Activated naive CD4-positive, alpha-beta T cell treated with anti-CD3 and anti-CD28 coated beads, Interleukin-2, amount 50 U/mL, for 72 hours (primary cell): ENCODE data around the gene SAMD7. TPM values are rescaled to one million over a fixed set of nuclear protein-coding genes. Genes with fewer than 3 reads are reported as not detected.

Source experiments
- ATAC-seq, 2 donors: fragments of 150-1000 bp; cut with Tn5 transposase; 2 replicates each; pipeline ENCODE4 v1.10.0; 2021; ENCODE audit warnings: mild to moderate bottlenecking in 2 of 2, moderate library complexity in 2 of 2
- DNase-seq, 2 donors: peaks; one replicate each; pipeline ENCODE4 v3.0.0; 2021 to 2022; ENCODE audit warnings: low spot score in 2 of 2
- H3K27ac Mint-ChIP-seq, 2 donors: one replicate each; pipeline ENCODE4 v1.8.0; 2022; ENCODE audit warnings: mild to moderate bottlenecking in 2 of 2, mixed read lengths in 2 of 2
- H3K36me3 Mint-ChIP-seq, 2 donors: one replicate each; pipeline ENCODE4 v1.8.0; 2022; ENCODE audit warnings: mixed read lengths in 2 of 2
- H3K9me3 Mint-ChIP-seq, 2 donors: one replicate each; pipeline ENCODE4 v1.8.0; 2022; ENCODE audit warnings: mixed read lengths in 2 of 2
- total RNA-seq, 2 donors: library from RNA; stranded (reverse); gene quantifications; one replicate each; pipeline ENCODE4 v1.2.3, GENCODE V29; 2022

Gene SAMD7
- total RNA-seq: not detected

- no peak for DNase-seq
- no peaks in the 10 kb centered on the region for H3K36me3 Mint-ChIP-seq
- H3K9me3 Mint-ChIP-seq: no peaks in the 10 kb centered on the region
- no peak for ATAC-seq
- H3K27ac Mint-ChIP-seq: no peak within 1 kb of the TSS
These were observed at the start of gene SAMD7 for GRCh38 chr3:169911272-169911671. Gene SAMD7 (plus strand): TSS chr3:169911572. CDS start chr3:169919499, 7,927 bp downstream.

GRCh38 chr3:169861871-169862270 is 49.5 kb upstream of the SAMD7 start:
- Mint-ChIP-seq H3K36me3 (no peaks in the 10 kb centered on the region), H3K9me3 (no peaks in the 10 kb centered on the region), H3K27ac (no peak overlapping the region)
- ATAC-seq: no peak
- DNase-seq: no peak

GRCh38 chr3:169863458-169863899 is 47.9 kb upstream of the SAMD7 start:
- Mint-ChIP-seq H3K9me3 (no peaks in the 10 kb centered on the region), H3K36me3 (no peaks in the 10 kb centered on the region), H3K27ac (no peak overlapping the region)
- DNase-seq (peak; percentile 66 to 68), ATAC-seq (peak; percentile 59 to 79)

GRCh38 chr3:169864270-169864669 is 47.1 kb upstream of the SAMD7 start:
- ATAC-seq (peak; percentile 36 to 62), DNase-seq (no peak)
- Mint-ChIP-seq H3K9me3 (no peaks in the 10 kb centered on the region), H3K36me3 (no peaks in the 10 kb centered on the region), H3K27ac (no peak overlapping the region)

- Mint-ChIP-seq H3K36me3 (no peaks in the 10 kb centered on the region), H3K27ac (no peak overlapping the region), H3K9me3 (no peaks in the 10 kb centered on the region)
- ATAC-seq (peak; percentile 59 to 82), DNase-seq (no peak)
These were observed 46.1 kb upstream of the SAMD7 start for GRCh38 chr3:169865176-169865767.

- H3K27ac Mint-ChIP-seq: no peak overlapping the region
- no peaks in the 10 kb centered on the region for H3K36me3 Mint-ChIP-seq
- no peak for ATAC-seq
- no peak for DNase-seq
- H3K9me3 Mint-ChIP-seq: no peaks in the 10 kb centered on the region
These were observed 43.7 kb upstream of the SAMD7 start for GRCh38 chr3:169867584-169868210.

GRCh38 chr3:169868369-169868768 is 43.0 kb upstream of the SAMD7 start:
- Mint-ChIP-seq H3K27ac (no peak overlapping the region), H3K36me3 (no peaks in the 10 kb centered on the region), H3K9me3 (no peaks in the 10 kb centered on the region)
- DNase-seq (no peak), ATAC-seq (no peak)

- H3K9me3 Mint-ChIP-seq: no peaks in the 10 kb centered on the region
- no peak within 1 kb of the TSS for H3K27ac Mint-ChIP-seq
- no peak for ATAC-seq
These were observed 41.7 kb upstream of the SAMD7 start, which contains the start of gene LRRC31 for GRCh38 chr3:169869484-169870220. Gene LRRC31 (minus strand): TSS chr3:169869935. CDS start chr3:169869807, 128 bp downstream.

GRCh38 chr3:169871129-169871886 is 40.1 kb upstream of the SAMD7 start:
- H3K9me3 Mint-ChIP-seq: no peaks in the 10 kb centered on the region
- ATAC-seq (no peak), DNase-seq (no peak)
- H3K27ac Mint-ChIP-seq: peak overlapping the region in 1 of 2 donors; percentile 6
- no peaks in the 10 kb centered on the region for H3K36me3 Mint-ChIP-seq

More at GRCh38 chr3:169869484-169870220, 41.7 kb upstream of the SAMD7 start, which contains the start of gene LRRC31:
- no peak for DNase-seq
- no peaks in the 10 kb centered on the region for H3K36me3 Mint-ChIP-seq

- ATAC-seq: no peak
- Mint-ChIP-seq H3K9me3 (no peaks in the 10 kb centered on the region), H3K36me3 (no peaks in the 10 kb centered on the region), H3K27ac (no peak overlapping the region)
- no peak for DNase-seq
These were observed 32.3 kb upstream of the SAMD7 start for GRCh38 chr3:169879013-169879557.

- no peak overlapping the region for H3K27ac Mint-ChIP-seq
- no peaks in the 10 kb centered on the region for H3K9me3 Mint-ChIP-seq
- ATAC-seq: no peak
- H3K36me3 Mint-ChIP-seq: no peaks in the 10 kb centered on the region
- no peak for DNase-seq
These were observed 31.4 kb upstream of the SAMD7 start for GRCh38 chr3:169879845-169880575.

GRCh38 chr3:169880576-169881250 is 30.7 kb upstream of the SAMD7 start:
- H3K36me3 Mint-ChIP-seq: no peaks in the 10 kb centered on the region
- no peak for DNase-seq
- no peak for ATAC-seq
- no peak overlapping the region for H3K27ac Mint-ChIP-seq
- no peaks in the 10 kb centered on the region for H3K9me3 Mint-ChIP-seq

- Mint-ChIP-seq H3K27ac (peak overlapping the region in 1 of 2 donors; percentile 9), H3K36me3 (no peaks in the 10 kb centered on the region), H3K9me3 (no peaks in the 10 kb centered on the region)
- ATAC-seq (no peak), DNase-seq (no peak)
These were observed 24.7 kb upstream of the SAMD7 start for GRCh38 chr3:169886671-169887070.

- H3K36me3 Mint-ChIP-seq: no peaks in the 10 kb centered on the region
- no peak for ATAC-seq
- no peaks in the 10 kb centered on the region for H3K9me3 Mint-ChIP-seq
- no peak overlapping the region for H3K27ac Mint-ChIP-seq
- DNase-seq: no peak
These were observed 19.5 kb upstream of the SAMD7 start for GRCh38 chr3:169891886-169892285.

- ATAC-seq (no peak), DNase-seq (no peak)
- Mint-ChIP-seq H3K9me3 (peaks cover 0 to under 1% of the 10 kb centered on the region in 2 donors), H3K36me3 (no peaks in the 10 kb centered on the region), H3K27ac (no peak overlapping the region)
These were observed 17.3 kb upstream of the SAMD7 start for GRCh38 chr3:169894110-169894509.
